Measurements from ENCODE around the gene ANKRD31.

GRCh38 chr5:75192804-75193203 is 43.9 kb downstream of the ANKRD31 start:
- TF ChIP-seq CTCF (IDR thresholded peaks at IDR 0.05) (no peak), POLR2AphosphoS5 (IDR thresholded peaks at IDR 0.05) (no peak), POLR2A (IDR thresholded peaks at IDR 0.05) (no peak)
